ENCODE data around the gene BACH2. TPM values are rescaled to one million over a fixed set of nuclear protein-coding genes. Genes with fewer than 3 reads are reported as not detected.

BACH2 gene
- polyA plus RNA-seq, 1 donor from 2014 or later, result 45.5 TPM

- Histone ChIP-seq H3K79me2 (replicated peaks; ENCODE audit: insufficient read depth, low read length) (peaks cover 8% of the 10 kb centered on the region), H3K4me3 (ENCODE audit: low read length) (no peak overlapping the region), H4K20me1 (ENCODE audit: insufficient read depth) (no peaks in the 10 kb centered on the region), H3K9me3 (ENCODE audit: low read length) (no peaks in the 10 kb centered on the region), H3K9me2 (ENCODE audit: insufficient read depth, low read length) (no peaks in the 10 kb centered on the region), H3K27ac (ENCODE audit: low read length) (no peak overlapping the region), H3K27me3 (ENCODE audit: insufficient read depth, low read depth, low read length) (no peaks in the 10 kb centered on the region), H3K4me2 (ENCODE audit: low read length) (no peak overlapping the region), H3K36me3 (ENCODE audit: insufficient read depth, low read length) (no peaks in the 10 kb centered on the region), H3F3A (ENCODE audit: insufficient read depth, low read length, poor library complexity, severe bottlenecking) (no peaks in the 10 kb centered on the region), H3K9ac (ENCODE audit: low read length) (no peak overlapping the region), H2AFZ (ENCODE audit: low read depth, low read length) (no peak overlapping the region)
- TF ChIP-seq POLR2AphosphoS5 (IDR thresholded peaks at IDR 0.05) (no peak), SMC3 (conservative IDR thresholded peaks at IDR 0.05; ENCODE audit: poor library complexity) (no peak), CTCF (IDR thresholded peaks at IDR 0.05; ENCODE audit: poor library complexity, severe bottlenecking) (no peak), EP300 (conservative IDR thresholded peaks at IDR 0.05; ENCODE audit: poor library complexity, severe bottlenecking) (no peak), RAD21 (conservative IDR thresholded peaks at IDR 0.05) (no peak)
- TF ChIP-seq, protein P1, sequence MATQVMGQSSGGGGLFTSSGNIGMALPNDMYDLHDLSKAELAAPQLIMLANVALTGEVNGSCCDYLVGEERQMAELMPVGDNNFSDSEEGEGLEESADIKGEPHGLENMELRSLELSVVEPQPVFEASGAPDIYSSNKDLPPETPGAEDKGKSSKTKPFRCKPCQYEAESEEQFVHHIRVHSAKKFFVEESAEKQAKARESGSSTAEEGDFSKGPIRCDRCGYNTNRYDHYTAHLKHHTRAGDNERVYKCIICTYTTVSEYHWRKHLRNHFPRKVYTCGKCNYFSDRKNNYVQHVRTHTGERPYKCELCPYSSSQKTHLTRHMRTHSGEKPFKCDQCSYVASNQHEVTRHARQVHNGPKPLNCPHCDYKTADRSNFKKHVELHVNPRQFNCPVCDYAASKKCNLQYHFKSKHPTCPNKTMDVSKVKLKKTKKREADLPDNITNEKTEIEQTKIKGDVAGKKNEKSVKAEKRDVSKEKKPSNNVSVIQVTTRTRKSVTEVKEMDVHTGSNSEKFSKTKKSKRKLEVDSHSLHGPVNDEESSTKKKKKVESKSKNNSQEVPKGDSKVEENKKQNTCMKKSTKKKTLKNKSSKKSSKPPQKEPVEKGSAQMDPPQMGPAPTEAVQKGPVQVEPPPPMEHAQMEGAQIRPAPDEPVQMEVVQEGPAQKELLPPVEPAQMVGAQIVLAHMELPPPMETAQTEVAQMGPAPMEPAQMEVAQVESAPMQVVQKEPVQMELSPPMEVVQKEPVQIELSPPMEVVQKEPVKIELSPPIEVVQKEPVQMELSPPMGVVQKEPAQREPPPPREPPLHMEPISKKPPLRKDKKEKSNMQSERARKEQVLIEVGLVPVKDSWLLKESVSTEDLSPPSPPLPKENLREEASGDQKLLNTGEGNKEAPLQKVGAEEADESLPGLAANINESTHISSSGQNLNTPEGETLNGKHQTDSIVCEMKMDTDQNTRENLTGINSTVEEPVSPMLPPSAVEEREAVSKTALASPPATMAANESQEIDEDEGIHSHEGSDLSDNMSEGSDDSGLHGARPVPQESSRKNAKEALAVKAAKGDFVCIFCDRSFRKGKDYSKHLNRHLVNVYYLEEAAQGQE (IDR thresholded peaks at IDR 0.05; ENCODE audit: borderline replicate concordance), result no peak
Measured at GRCh38 chr6:90121982-90122381, 174.7 kb downstream of the BACH2 start.

DNA sequence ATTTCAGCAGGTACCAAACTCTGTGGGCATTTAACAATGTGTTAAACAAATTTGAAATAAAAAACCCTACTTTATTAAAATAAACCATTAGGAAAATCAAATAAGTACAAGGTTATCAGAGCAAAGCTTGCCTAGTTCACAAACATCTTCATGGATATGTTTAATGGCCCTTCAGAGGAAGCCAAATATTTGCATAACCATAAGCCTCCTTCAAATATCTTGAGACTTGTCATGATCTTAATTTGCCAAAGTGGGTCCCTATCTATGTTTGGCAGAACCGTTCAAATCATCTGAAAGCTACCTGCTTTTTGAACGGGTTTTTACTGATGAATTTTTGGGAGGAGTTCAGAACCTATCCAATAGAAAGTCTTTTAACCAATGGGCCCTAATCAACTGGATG is 176.3 kb downstream of the BACH2 start:
- no peak overlapping the region for H2AFZ ChIP-seq (ENCODE audit: low read depth, low read length)
- TF ChIP-seq CTCF (IDR thresholded peaks at IDR 0.05; ENCODE audit: poor library complexity, severe bottlenecking), result no peak
- no peak for TF ChIP-seq RAD21 (conservative IDR thresholded peaks at IDR 0.05)
- TF ChIP-seq, protein P1 (IDR thresholded peaks at IDR 0.05; ENCODE audit: borderline replicate concordance), result no peak
- TF ChIP-seq EP300 (conservative IDR thresholded peaks at IDR 0.05; ENCODE audit: poor library complexity, severe bottlenecking), result no peak
- TF ChIP-seq POLR2AphosphoS5 (IDR thresholded peaks at IDR 0.05), result no peak
- TF ChIP-seq EZH2 (IDR thresholded peaks at IDR 0.05; ENCODE audit: borderline replicate concordance, insufficient read depth, low read length, poor library complexity, severe bottlenecking), result no peak
- no peak for TF ChIP-seq SMC3 (conservative IDR thresholded peaks at IDR 0.05; ENCODE audit: poor library complexity)
- TF ChIP-seq MXI1 (conservative IDR thresholded peaks at IDR 0.05; ENCODE audit: poor library complexity, severe bottlenecking), result no peak
- TF ChIP-seq TAF1 (IDR thresholded peaks at IDR 0.05; ENCODE audit: low read depth), result no peak
- H3K27me3 ChIP-seq (ENCODE audit: insufficient read depth, low read depth, low read length), result no peaks in the 10 kb centered on the region
- no peak overlapping the region for H3K9ac ChIP-seq (ENCODE audit: low read length)
- H3K27ac ChIP-seq (ENCODE audit: low read length), result no peak overlapping the region
- H3K4me2 ChIP-seq (ENCODE audit: low read length), result no peak overlapping the region
- H4K20me1 ChIP-seq (ENCODE audit: insufficient read depth), result no peaks in the 10 kb centered on the region
- peaks cover 18% of the 10 kb centered on the region for H3K79me2 ChIP-seq (replicated peaks; ENCODE audit: insufficient read depth, low read length)
- no peak overlapping the region for H3K4me3 ChIP-seq (ENCODE audit: low read length)
- H3F3A ChIP-seq (ENCODE audit: insufficient read depth, low read length, poor library complexity, severe bottlenecking), result no peaks in the 10 kb centered on the region
- H3K36me3 ChIP-seq (ENCODE audit: insufficient read depth, low read length), result no peaks in the 10 kb centered on the region
- no peaks in the 10 kb centered on the region for H3K9me3 ChIP-seq (ENCODE audit: low read length)
- H3K9me2 ChIP-seq (ENCODE audit: insufficient read depth, low read length), result no peaks in the 10 kb centered on the region
